HUES6 (cell line): ENCODE data around the gene TRIP10.
"Not testable (repeated sequence)": the region's sequence is repeated elsewhere in the genome, so short reads cannot be mapped to it uniquely, and the experiment has no call there.

Experiments used
- H3K27ac ChIP-seq: 2 replicates; pipeline ENCODE4 v1.7.0; 2013; ENCODE audit warnings: low read depth, mild to moderate bottlenecking, low read length, inconsistent platforms
- H3K27me3 ChIP-seq: 2 replicates; pipeline ENCODE4 v1.6.1; 2013; ENCODE audit warnings: low read length; ENCODE audit not compliant: control insufficient read depth, insufficient read depth
- H3K36me3 ChIP-seq: 2 replicates; pipeline ENCODE4 v1.6.1; 2013; ENCODE audit warnings: low read length; ENCODE audit not compliant: control insufficient read depth, insufficient read depth
- H3K4me1 ChIP-seq: 2 replicates; pipeline ENCODE4 v1.6.1; 2013; ENCODE audit warnings: low read length; ENCODE audit not compliant: control insufficient read depth, insufficient read depth
- H3K4me3 ChIP-seq: 2 replicates; pipeline ENCODE4 v1.5.1; 2013; ENCODE audit warnings: low read depth, low read length
- H3K9ac ChIP-seq: one replicate; pipeline ENCODE4 v1.6.1; 2013; ENCODE audit warnings: mild to moderate bottlenecking, low read length
- H3K9me3 ChIP-seq: 2 replicates; pipeline ENCODE4 v1.6.1; 2013; ENCODE audit warnings: low read depth, low read length; ENCODE audit not compliant: control insufficient read depth, insufficient read depth

The TRIP10 gene

GRCh38 chr19:6744381-6745301 is 5.2 kb downstream of the TRIP10 start:
- Histone ChIP-seq H3K36me3 (peaks cover 81% of the 10 kb centered on the region), H3K4me1 (peaks cover 34% of the 10 kb centered on the region), H3K9ac (peak overlapping the region; percentile 64), H3K4me3 (peak overlapping the region; percentile 38; the same call in 1 of the 2 replicates), H3K9me3 (no peaks in the 10 kb centered on the region), H3K27ac (peak overlapping the region; percentile 65; the same call in 1 of the 2 replicates), H3K27me3 (no peaks in the 10 kb centered on the region)

GRCh38 chr19:6745965-6746364 is 6.5 kb downstream of the TRIP10 start:
- H3K9me3 ChIP-seq = no peaks in the 10 kb centered on the region
- no peaks in the 10 kb centered on the region for H3K27me3 ChIP-seq
- peaks cover 93% of the 10 kb centered on the region for H3K36me3 ChIP-seq
- H3K27ac ChIP-seq = no peak overlapping the region
- H3K9ac ChIP-seq = no peak overlapping the region
- no peak overlapping the region for H3K4me3 ChIP-seq
- H3K4me1 ChIP-seq = peaks cover 34% of the 10 kb centered on the region

- not testable (repeated sequence) for H3K9ac ChIP-seq, H3K27me3 ChIP-seq, H3K27ac ChIP-seq, H3K4me3 ChIP-seq, H3K9me3 ChIP-seq
- Histone ChIP-seq H3K4me1 (peaks cover 18% of the 10 kb centered on the region), H3K36me3 (peaks cover 83% of the 10 kb centered on the region)
Measured at GRCh38 chr19:6748543-6748942, 9.1 kb downstream of the TRIP10 start.

- Histone ChIP-seq H3K4me1 (peaks cover 4% of the 10 kb centered on the region; the same call in 1 of the 2 replicates), H3K9ac (no peak overlapping the region), H3K36me3 (peaks cover 76% of the 10 kb centered on the region), H3K27me3 (no peaks in the 10 kb centered on the region), H3K9me3 (no peaks in the 10 kb centered on the region), H3K4me3 (no peak overlapping the region), H3K27ac (no peak overlapping the region)
Measured at GRCh38 chr19:6750062-6750461, 10.6 kb downstream of the TRIP10 start.

GRCh38 chr19:6751189-6751588 is 11.7 kb downstream of the TRIP10 start:
- Histone ChIP-seq H3K27me3 (no peaks in the 10 kb centered on the region), H3K9ac (no peak overlapping the region), H3K9me3 (no peaks in the 10 kb centered on the region), H3K4me3 (no peak overlapping the region), H3K4me1 (peaks cover 4% of the 10 kb centered on the region; the same call in 1 of the 2 replicates), H3K36me3 (peaks cover 71% of the 10 kb centered on the region), H3K27ac (no peak overlapping the region)

- Histone ChIP-seq H3K9ac (peak overlapping the region; percentile 49), H3K27ac (peak overlapping the region; percentile 35), H3K36me3 (peaks cover 63% of the 10 kb centered on the region)
Measured at GRCh38 chr19:6752256-6753177, 13.0 kb downstream of the TRIP10 start.

GRCh38 chr19:6753178-6754031 is 13.9 kb downstream of the TRIP10 start:
- Histone ChIP-seq H3K9me3 (no peaks in the 10 kb centered on the region), H3K9ac (peak overlapping the region; percentile 26), H3K36me3 (peaks cover 56% of the 10 kb centered on the region), H3K27me3 (no peaks in the 10 kb centered on the region), H3K4me3 (peak overlapping the region; percentile 58), H3K4me1 (peaks cover 4% of the 10 kb centered on the region; the same call in 1 of the 2 replicates), H3K27ac (peak overlapping the region; percentile 35; the same call in 1 of the 2 replicates)

More at GRCh38 chr19:6752256-6753177, 13.0 kb downstream of the TRIP10 start:
- Histone ChIP-seq H3K27me3 (no peaks in the 10 kb centered on the region), H3K4me1 (peaks cover 4% of the 10 kb centered on the region; the same call in 1 of the 2 replicates), H3K9me3 (no peaks in the 10 kb centered on the region), H3K4me3 (peak overlapping the region; percentile 58)

GRCh38 chr19:6754136-6754535 is 14.7 kb downstream of the TRIP10 start:
- no peak overlapping the region for H3K9ac ChIP-seq
- peaks cover 55% of the 10 kb centered on the region for H3K36me3 ChIP-seq
- peaks cover 4% of the 10 kb centered on the region; the same call in 1 of the 2 replicates for H3K4me1 ChIP-seq
- H3K27me3 ChIP-seq = no peaks in the 10 kb centered on the region
- peak overlapping the region; percentile 6; the same call in 1 of the 2 replicates for H3K27ac ChIP-seq
- no peaks in the 10 kb centered on the region for H3K9me3 ChIP-seq
- no peak overlapping the region for H3K4me3 ChIP-seq

- Histone ChIP-seq H3K9me3 (no peaks in the 10 kb centered on the region), H3K27me3 (no peaks in the 10 kb centered on the region), H3K4me3 (no peak overlapping the region), H3K9ac (no peak overlapping the region), H3K36me3 (peaks cover 55% of the 10 kb centered on the region), H3K4me1 (peaks cover 4% of the 10 kb centered on the region; the same call in 1 of the 2 replicates), H3K27ac (no peak overlapping the region)
Measured at GRCh38 chr19:6754653-6755463, 15.4 kb downstream of the TRIP10 start.
